Kidney epithelial cell (primary cell): Measurements from ENCODE around the gene HEY2. TPM values are rescaled to one million over a fixed set of nuclear protein-coding genes. Genes with fewer than 3 reads are reported as not detected.

Experiments used
- DNase-seq: peaks from one replicate; pipeline ENCODE4 v3.0.0-alpha.2; 2010; ENCODE audit warnings: low read depth
- H3K27me3 ChIP-seq: 2 replicates; pipeline ENCODE4 v1.6.0; 2011; ENCODE audit warnings: low read length; ENCODE audit not compliant: control insufficient read depth, insufficient read depth
- H3K36me3 ChIP-seq: 2 replicates; pipeline ENCODE4 v1.5.1; 2011; ENCODE audit warnings: low read length; ENCODE audit not compliant: control insufficient read depth, insufficient read depth
- H3K4me3 ChIP-seq: 2 replicates; pipeline ENCODE4 v1.5.1; 2011; ENCODE audit warnings: low read depth, mild to moderate bottlenecking, control low read depth, low read length
- total RNA-seq: library from RNA; depleted of rRNA; stranded (reverse); fragments of >200 nt; gene quantifications from 2 replicates; pipeline ENCODE4 v1.2.3, GENCODE V29; 2015
- TF ChIP-seq, protein P1 (sequence below): IDR thresholded peaks from 2 replicates; pipeline ENCODE4 v1.5.1; 2011; ENCODE audit warnings: mild to moderate bottlenecking, moderate library complexity, low read length, control low read depth, inconsistent platforms; ENCODE audit not compliant: insufficient read depth, poor library complexity, severe bottlenecking

Gene HEY2
- total RNA-seq, 1 donor from 2014 or later: 0.25 TPM

GRCh38 chr6:125793863-125794262 is 44.4 kb downstream of the HEY2 start:
- Histone ChIP-seq H3K4me3 (no peak overlapping the region), H3K27me3 (no peaks in the 10 kb centered on the region), H3K36me3 (no peaks in the 10 kb centered on the region)
- no peak for DNase-seq
- TF ChIP-seq, protein P1, sequence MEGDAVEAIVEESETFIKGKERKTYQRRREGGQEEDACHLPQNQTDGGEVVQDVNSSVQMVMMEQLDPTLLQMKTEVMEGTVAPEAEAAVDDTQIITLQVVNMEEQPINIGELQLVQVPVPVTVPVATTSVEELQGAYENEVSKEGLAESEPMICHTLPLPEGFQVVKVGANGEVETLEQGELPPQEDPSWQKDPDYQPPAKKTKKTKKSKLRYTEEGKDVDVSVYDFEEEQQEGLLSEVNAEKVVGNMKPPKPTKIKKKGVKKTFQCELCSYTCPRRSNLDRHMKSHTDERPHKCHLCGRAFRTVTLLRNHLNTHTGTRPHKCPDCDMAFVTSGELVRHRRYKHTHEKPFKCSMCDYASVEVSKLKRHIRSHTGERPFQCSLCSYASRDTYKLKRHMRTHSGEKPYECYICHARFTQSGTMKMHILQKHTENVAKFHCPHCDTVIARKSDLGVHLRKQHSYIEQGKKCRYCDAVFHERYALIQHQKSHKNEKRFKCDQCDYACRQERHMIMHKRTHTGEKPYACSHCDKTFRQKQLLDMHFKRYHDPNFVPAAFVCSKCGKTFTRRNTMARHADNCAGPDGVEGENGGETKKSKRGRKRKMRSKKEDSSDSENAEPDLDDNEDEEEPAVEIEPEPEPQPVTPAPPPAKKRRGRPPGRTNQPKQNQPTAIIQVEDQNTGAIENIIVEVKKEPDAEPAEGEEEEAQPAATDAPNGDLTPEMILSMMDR: no peak

DNA sequence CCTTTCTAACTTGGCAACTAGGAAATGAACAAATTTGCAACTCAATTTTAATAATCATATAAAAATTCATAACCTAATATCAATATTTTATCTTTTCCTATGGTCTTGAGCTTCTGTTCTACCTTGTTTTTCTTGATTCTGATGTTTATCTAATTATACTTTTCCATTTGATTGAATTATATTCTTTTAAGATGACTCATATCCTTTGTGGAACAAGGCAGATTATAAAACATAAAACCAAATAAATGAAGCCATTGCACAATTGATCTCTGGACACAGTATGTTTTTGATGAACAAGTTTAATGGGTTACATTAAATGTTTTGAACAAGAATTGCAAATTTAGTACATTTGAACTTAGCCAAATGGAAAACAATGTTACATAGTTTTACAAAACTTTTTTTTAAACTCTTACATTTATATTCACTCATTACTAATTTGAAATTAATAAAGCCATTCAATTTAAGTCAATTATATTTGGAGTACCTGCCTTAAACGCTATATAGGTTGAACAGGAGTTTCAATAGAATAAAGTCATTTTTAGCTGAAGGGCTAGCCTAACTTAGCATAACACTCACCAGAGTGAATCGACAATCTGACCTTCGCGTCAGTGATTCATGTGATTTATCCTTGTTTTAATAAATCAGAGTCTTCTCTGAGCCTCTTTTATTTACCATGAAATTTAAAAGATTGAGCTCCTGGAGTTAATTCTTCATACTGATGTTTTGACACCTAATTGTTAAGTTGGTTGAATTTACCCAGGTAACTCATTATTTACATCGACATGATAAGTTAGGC is 45.1 kb downstream of the HEY2 start:
- no peak for DNase-seq
- TF ChIP-seq, protein P1: no peak
- Histone ChIP-seq H3K4me3 (no peak overlapping the region), H3K27me3 (no peaks in the 10 kb centered on the region), H3K36me3 (no peaks in the 10 kb centered on the region)

GRCh38 chr6:125795301-125795700 is 45.9 kb downstream of the HEY2 start:
- TF ChIP-seq, protein P1: no peak
- Histone ChIP-seq H3K36me3 (no peaks in the 10 kb centered on the region), H3K4me3 (no peak overlapping the region), H3K27me3 (no peaks in the 10 kb centered on the region)
- DNase-seq: no peak

DNA sequence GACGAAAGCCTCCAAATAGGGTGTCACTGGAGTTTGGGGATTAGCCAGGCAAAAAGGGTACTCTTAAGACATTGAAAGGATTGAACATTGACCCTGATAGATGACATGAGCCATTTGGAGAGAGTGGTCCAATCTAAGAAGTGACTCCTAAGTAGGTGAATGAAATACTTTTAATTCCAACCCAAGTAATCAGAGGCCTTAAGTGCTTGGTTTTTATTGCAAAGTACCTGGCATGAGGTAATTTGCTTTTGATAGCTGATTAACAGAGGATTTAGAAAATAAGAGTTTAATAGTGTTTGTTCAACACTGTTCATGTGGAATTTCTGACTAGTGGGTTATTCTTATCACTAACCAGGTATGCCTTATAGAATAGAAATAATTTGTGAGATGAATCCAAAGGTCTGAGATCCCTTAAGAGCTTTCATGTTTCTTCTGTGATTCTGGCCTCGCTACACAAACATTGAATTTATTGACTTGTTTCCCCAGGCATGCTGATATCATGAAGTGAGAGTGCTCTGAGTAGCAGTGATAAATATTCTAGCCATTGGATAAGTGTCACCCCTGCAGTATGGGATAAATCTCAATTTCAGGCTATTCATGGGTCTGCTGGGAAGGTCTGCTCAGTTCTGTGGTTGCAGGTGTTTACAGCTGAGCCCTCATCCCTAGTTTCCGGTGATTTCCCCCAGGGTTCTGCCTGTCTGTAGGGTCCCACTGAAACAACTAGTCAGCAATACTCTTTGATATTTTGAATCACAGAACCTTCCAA is 47.9 kb downstream of the HEY2 start:
- no peaks in the 10 kb centered on the region for H3K27me3 ChIP-seq

GRCh38 chr6:125797886-125798444 is 48.5 kb downstream of the HEY2 start:
- TF ChIP-seq, protein P1: no peak
- Histone ChIP-seq H3K36me3 (no peaks in the 10 kb centered on the region), H3K27me3 (no peaks in the 10 kb centered on the region), H3K4me3 (no peak overlapping the region)
- no peak for DNase-seq

More for the DNA sequence above, 47.9 kb downstream of the HEY2 start:
- H3K4me3 ChIP-seq: no peak overlapping the region
- TF ChIP-seq, protein P1: no peak
- DNase-seq: no peak
- no peaks in the 10 kb centered on the region for H3K36me3 ChIP-seq
